HCT116 (cell line): ENCODE measurements around the gene PPP1CB.

Source experiments
- CBX3 ChIP-seq: IDR thresholded peaks from 2 replicates; pipeline ENCODE4 v1.6.1; 2012; ENCODE audit warnings: low read depth
- EGR1 ChIP-seq: IDR thresholded peaks from 2 replicates; pipeline ENCODE4 v1.6.1; 2012; ENCODE audit warnings: low read depth
- ELF1 ChIP-seq: IDR thresholded peaks from 2 replicates; pipeline ENCODE4 v1.6.1; 2012; ENCODE audit warnings: low read depth, borderline replicate concordance
- EZH2 ChIP-seq: fragments of 200-600 bp; sonication (generic); IDR thresholded peaks from 2 replicates; pipeline ENCODE4 v1.6.1; 2017; ENCODE audit warnings: antibody characterized with exemption, mixed run types
- EZH2phosphoT487 ChIP-seq: fragments of 200-600 bp; IDR thresholded peaks from 2 replicates; pipeline ENCODE4 v1.6.1; 2018; ENCODE audit warnings: antibody characterized with exemption, borderline replicate concordance
- JUND ChIP-seq: IDR thresholded peaks from 2 replicates; pipeline ENCODE4 v1.6.1; 2012
- POLR2A ChIP-seq: IDR thresholded peaks from 2 replicates; pipeline ENCODE4 v1.7.0; 2011; ENCODE audit warnings: borderline replicate concordance; ENCODE audit not compliant: insufficient read depth, insufficient read length; ENCODE audit errors: extremely low read depth
- POLR2AphosphoS5 ChIP-seq: IDR thresholded peaks from 2 replicates; pipeline ENCODE4 v1.6.1; 2011; ENCODE audit warnings: mild to moderate bottlenecking, low read depth, low read length, moderate library complexity
- RAD21 ChIP-seq: IDR thresholded peaks from 2 replicates; pipeline ENCODE4 v1.6.1; 2012; ENCODE audit warnings: low read depth, mild to moderate bottlenecking
- SIN3A ChIP-seq: IDR thresholded peaks from 2 replicates; pipeline ENCODE4 v1.6.1; 2012; ENCODE audit warnings: low read depth
- SP1 ChIP-seq: IDR thresholded peaks from 2 replicates; pipeline ENCODE4 v1.6.1; 2012; ENCODE audit warnings: low read depth
- ZNF274 ChIP-seq: fragments of 200-500 bp; sonication (Bioruptor generic); IDR thresholded peaks from 2 replicates; pipeline ENCODE4 v1.6.1; 2014; ENCODE audit warnings: mild to moderate bottlenecking, low read depth, low read length, inconsistent platforms
- TF ChIP-seq, protein P1 (sequence below), 3 experiments: fragments of 200-600 bp in 1 of 3; sonication (generic) in 1 of 3; IDR thresholded peaks in 2 of 3; conservative IDR thresholded peaks in 1 of 3; 2 replicates each; pipeline ENCODE4 v1.5.1; 2012 to 2017; ENCODE audit warnings: low read depth in 2 of 3, low read length in 2 of 3, antibody characterized with exemption in 1 of 3, borderline replicate concordance in 1 of 3, control low read depth in 1 of 3, mild to moderate bottlenecking in 1 of 3, mixed read lengths in 1 of 3, mixed run types in 1 of 3, moderate library complexity in 1 of 3; ENCODE audit not compliant: insufficient read depth in 1 of 3
- TF ChIP-seq, protein P2 (sequence below): IDR thresholded peaks from 2 replicates; pipeline ENCODE4 v1.6.1; 2012; ENCODE audit warnings: low read depth

DNA sequence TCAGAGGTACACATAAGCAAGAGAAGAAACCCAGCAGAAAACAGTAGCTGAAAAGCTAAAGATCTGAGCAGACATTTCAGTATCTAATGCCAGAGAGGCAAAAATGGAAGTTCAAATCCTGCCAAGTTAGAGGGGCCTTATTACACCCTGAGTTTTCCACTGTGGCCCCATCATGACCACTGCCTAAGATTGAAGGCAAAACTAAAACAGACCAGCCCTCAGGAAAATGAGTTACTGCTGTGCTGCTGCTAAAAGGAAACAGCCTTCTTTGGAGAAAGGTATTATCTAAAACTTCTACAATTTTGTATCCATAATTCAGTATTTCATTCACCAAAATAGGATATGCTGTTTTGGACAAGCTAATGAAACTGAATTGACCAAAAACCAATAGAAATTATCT is 16.8 kb downstream of the PPP1CB start:
- TF ChIP-seq, protein P1, sequence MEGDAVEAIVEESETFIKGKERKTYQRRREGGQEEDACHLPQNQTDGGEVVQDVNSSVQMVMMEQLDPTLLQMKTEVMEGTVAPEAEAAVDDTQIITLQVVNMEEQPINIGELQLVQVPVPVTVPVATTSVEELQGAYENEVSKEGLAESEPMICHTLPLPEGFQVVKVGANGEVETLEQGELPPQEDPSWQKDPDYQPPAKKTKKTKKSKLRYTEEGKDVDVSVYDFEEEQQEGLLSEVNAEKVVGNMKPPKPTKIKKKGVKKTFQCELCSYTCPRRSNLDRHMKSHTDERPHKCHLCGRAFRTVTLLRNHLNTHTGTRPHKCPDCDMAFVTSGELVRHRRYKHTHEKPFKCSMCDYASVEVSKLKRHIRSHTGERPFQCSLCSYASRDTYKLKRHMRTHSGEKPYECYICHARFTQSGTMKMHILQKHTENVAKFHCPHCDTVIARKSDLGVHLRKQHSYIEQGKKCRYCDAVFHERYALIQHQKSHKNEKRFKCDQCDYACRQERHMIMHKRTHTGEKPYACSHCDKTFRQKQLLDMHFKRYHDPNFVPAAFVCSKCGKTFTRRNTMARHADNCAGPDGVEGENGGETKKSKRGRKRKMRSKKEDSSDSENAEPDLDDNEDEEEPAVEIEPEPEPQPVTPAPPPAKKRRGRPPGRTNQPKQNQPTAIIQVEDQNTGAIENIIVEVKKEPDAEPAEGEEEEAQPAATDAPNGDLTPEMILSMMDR (IDR thresholded peaks at IDR 0.05 in 2 of 3, conservative IDR thresholded peaks at IDR 0.05 in 1 of 3; ENCODE audit: borderline replicate concordance in 1 of 3, insufficient read depth in 1 of 3, low read depth in 2 of 3, low read length in 2 of 3): no peak
- TF ChIP-seq RAD21 (no peak), JUND (no peak), EZH2 (no peak), EZH2phosphoT487 (no peak), POLR2A (no peak), ZNF274 (no peak), CBX3 (no peak), EGR1 (no peak), POLR2AphosphoS5 (no peak), ELF1 (no peak), SIN3A (no peak), SP1 (no peak)
- TF ChIP-seq, protein P2, sequence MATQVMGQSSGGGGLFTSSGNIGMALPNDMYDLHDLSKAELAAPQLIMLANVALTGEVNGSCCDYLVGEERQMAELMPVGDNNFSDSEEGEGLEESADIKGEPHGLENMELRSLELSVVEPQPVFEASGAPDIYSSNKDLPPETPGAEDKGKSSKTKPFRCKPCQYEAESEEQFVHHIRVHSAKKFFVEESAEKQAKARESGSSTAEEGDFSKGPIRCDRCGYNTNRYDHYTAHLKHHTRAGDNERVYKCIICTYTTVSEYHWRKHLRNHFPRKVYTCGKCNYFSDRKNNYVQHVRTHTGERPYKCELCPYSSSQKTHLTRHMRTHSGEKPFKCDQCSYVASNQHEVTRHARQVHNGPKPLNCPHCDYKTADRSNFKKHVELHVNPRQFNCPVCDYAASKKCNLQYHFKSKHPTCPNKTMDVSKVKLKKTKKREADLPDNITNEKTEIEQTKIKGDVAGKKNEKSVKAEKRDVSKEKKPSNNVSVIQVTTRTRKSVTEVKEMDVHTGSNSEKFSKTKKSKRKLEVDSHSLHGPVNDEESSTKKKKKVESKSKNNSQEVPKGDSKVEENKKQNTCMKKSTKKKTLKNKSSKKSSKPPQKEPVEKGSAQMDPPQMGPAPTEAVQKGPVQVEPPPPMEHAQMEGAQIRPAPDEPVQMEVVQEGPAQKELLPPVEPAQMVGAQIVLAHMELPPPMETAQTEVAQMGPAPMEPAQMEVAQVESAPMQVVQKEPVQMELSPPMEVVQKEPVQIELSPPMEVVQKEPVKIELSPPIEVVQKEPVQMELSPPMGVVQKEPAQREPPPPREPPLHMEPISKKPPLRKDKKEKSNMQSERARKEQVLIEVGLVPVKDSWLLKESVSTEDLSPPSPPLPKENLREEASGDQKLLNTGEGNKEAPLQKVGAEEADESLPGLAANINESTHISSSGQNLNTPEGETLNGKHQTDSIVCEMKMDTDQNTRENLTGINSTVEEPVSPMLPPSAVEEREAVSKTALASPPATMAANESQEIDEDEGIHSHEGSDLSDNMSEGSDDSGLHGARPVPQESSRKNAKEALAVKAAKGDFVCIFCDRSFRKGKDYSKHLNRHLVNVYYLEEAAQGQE: no peak
